ENCODE results near the gene ZNF33A. TPM values are rescaled to one million over a fixed set of nuclear protein-coding genes. Genes with fewer than 3 reads are reported as not detected.
"Not testable (repeated sequence)": the region's sequence is repeated elsewhere in the genome, so short reads cannot be mapped to it uniquely, and the experiment has no call there.

Gene ZNF33A
- polyA plus RNA-seq, 3 donors, result 33.9 to 54.9 (median 49.9) TPM

DNA sequence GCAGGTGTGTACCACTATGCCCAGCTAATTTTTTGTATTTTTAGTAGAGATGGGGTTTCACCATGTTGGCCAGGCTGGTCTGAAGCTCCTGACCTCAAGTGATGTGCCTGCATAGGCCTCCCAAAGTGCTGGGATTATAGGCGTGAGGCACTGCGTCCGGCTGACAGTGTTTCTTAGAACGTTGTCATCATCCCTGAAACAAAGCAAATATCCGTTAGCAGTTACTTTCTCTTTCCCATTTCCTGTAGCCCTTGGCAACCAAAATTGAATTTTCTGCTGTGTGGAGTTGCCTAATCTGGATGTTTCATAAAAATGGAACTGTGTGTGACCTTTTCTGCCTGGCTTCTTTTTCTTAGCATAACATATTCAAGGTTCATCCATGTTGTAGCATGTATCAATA lies 22.4 kb downstream of the ZNF33A start:
- DNase-seq, result no peak

DNA sequence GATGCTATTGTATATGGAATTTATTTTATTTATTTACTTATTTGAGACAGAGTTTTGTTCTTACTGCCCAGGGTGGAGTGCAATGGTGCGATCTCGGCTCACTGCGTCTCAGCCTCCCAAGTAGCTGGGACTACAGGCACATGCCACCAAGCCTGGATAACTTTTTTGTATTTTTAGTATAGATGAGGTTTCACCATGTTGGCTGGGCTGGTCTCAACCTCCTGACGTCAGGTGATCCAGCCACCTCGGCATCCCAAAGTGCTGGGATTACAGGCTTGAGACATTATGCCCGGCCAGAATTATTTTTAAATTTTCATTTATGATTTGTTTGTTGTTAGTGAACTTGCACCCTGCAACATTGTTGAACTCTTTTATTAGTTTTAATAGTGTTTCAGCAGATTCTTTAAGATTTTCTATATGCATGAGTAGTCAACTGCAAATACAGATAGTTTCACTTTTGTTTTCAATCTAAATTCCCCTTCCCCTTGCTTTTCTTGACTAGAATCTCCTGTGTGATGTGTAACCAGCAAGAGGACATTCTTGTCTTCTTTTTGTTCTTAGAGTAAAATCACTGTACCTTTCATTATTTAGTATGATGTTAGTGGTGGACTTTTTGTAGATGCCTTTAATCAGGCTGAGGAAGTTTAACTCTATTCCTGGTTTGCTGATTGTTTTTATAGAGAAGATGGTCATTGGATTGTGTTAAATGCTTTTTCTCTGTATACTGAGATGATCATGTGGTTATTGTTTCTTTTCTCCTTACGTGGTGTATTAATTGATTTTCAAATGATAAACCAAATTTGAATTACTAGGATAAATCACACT lies 27.8 kb downstream of the ZNF33A start:
- no peak for DNase-seq

DNA sequence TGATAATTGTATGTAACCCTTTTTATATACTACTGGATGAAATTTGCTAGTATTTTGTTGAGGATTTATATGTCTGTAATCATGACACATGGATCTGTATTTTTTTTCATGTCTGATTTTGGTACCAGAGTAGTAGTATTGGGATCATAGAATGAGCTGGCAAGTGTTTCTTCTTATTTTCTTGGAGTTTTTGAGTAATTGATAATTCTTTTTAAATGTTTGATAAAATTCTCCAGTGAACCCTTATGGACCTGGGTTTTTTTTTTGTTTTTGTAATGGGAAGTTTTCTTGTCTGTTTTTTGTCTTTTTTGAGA lies 28.4 kb downstream of the ZNF33A start:
- no peak for DNase-seq

DNA sequence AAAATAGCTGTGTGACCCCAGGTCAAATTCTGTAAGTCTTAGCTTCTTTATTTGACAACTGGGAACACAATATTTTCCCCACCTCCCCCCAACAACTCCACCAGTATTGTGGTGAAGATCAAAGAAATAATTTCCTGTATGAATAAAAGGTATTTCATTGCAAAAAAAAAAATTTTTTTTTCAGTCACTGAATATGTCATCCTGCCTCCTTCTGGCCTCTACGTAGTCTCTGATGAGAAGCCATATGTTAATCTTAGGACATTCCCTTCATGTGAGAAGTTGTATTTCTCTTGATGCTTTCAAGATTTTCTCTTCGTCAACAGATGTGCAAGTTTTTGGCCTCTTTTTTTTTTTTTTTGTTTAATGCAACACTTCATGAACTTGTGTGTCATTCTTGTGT lies 33.0 kb downstream of the ZNF33A start:
- DNase-seq, result no peak

- no peak for DNase-seq
Measured at GRCh38 chr10:38045129-38045528, 34.7 kb downstream of the ZNF33A start.

DNA sequence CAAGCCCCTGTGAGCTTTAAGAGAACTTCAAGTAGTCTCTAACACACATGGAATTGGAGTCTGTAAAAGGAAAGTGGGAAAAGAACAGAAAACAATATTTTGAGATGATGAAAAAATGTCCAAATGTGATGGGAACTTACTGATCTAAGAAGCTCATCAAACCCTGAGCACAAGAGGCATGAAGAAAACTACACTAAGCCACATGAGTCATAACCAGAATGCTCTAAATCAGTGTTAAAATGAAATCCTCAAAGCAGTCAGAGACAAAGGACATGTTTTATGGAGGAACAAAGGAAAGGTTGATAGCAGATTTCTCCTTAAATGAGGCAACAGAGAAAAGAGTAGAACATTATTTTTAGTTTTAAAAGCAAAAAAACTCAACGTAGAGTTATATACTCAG lies 37.2 kb downstream of the ZNF33A start:
- no peak for DNase-seq

DNA sequence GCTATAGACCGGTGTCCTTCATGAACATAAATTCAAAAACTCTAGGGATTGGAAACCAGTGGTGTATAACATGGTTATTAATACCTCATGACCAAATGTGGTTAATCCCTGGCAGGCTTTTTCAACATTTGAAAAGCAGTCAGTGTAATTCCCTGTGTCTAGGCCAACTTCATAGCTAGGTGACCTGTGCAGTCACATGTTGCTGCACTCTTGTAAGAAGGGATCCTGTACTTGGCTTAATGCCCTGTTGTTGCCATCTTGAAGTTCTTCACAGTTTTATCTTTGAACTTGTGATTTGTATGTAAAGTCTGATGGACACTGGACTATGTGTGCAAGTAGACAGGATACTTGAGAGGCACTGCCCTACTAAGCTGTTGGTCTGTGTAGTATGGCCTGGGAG lies 39.7 kb downstream of the ZNF33A start:
- no peak for DNase-seq

DNA sequence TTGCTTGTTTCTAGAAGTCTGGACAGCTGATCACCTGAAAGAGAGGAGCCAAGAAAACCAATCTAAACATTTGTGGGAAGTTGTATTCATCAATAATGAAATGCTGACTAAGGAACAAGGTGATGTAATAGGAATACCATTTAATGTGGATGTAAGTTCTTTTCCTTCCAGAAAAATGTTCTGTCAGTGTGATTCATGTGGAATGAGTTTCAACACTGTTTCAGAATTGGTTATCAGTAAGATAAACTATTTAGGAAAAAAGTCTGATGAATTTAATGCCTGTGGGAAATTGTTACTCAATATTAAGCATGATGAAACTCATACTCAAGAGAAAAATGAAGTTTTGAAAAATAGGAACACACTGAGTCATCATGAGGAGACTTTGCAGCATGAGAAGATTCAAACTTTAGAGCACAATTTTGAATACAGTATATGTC lies 43.9 kb downstream of the ZNF33A start:
- no peak for DNase-seq

- DNase-seq, result not testable (repeated sequence)
Measured at GRCh38 chr10:38055274-38055894, 44.9 kb downstream of the ZNF33A start.

DNA sequence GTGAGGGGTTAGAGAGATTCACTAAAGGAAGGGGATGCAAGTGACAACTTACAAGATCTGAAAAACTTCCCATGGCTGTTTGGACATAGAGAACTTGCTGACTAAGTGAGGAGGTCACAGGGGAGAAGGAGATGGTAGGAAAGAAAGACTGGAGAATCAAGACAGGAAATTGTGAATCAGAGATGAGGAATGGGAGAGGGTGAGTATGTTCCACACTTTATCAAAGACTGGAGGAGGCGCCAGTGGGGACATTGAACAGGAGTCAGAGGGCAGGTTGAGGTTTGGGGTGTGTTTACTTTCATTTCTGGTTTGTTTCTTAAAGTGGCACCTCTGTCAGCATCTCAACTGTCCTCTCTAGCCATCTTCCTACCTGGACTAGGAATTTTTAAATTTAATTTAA lies 59.2 kb downstream of the ZNF33A start:
- not testable (repeated sequence) for DNase-seq

DNA sequence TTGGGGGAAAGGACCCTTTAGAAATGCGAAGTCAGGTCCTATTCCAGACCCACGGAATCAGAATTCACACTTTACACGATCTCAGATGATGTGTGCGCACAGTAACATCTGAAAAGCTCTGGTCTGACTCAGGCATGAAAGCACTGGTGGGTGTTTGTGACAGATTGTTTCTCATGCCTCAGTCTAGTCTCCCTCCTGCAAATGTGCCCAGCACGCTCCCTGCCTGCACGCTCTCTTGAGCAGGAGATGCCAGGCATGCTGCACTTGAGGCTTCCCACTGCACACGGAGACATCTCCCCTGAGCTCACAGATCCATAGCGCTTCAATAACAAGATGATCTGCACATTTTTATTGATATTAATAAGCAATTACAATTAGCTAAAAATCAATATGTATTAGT lies 60.0 kb downstream of the ZNF33A start:
- no peak for DNase-seq

- DNase-seq, result no peak
Measured at GRCh38 chr10:38072552-38072951, 62.1 kb downstream of the ZNF33A start.

- DNase-seq, result no peak
Measured at GRCh38 chr10:38076687-38077086, 66.2 kb downstream of the ZNF33A start.

DNA sequence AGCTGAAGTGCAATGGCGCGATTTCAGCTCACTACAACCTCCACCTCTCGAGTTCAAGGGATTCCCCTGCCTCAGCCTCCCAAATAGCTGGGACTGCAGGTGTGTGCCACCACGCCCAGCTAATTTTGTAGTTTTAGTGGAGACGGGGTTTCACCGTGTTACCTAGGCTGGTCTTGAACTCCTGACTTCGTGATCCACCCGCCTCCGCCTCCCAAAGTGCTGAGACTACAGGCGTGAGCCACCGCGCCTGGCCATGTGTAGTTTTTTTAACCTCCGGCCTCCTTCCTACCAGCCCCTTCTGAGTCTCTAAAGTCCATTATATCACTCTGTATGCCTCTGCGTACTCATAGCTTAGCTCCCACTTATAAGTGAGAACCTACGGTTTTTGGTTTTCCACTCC lies 82.8 kb downstream of the ZNF33A start:
- not testable (repeated sequence) for DNase-seq

DNA sequence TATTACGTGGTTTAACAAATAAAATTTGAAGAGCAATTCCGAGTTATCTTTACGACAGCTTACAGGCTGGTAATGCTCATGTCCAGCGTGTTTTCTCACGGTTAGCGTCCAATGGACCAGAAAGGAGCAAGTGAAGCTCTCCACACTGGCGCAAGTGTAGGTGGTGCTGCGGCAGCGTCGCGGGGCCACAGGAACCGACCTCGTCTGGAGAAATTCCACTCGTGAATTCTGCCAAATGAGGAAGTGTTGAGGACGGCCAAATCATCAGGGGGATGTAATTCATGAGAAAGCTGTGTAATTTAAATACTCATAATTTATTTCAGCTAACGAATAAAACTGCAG lies 83.3 kb downstream of the ZNF33A start:
- no peak for DNase-seq

DNA sequence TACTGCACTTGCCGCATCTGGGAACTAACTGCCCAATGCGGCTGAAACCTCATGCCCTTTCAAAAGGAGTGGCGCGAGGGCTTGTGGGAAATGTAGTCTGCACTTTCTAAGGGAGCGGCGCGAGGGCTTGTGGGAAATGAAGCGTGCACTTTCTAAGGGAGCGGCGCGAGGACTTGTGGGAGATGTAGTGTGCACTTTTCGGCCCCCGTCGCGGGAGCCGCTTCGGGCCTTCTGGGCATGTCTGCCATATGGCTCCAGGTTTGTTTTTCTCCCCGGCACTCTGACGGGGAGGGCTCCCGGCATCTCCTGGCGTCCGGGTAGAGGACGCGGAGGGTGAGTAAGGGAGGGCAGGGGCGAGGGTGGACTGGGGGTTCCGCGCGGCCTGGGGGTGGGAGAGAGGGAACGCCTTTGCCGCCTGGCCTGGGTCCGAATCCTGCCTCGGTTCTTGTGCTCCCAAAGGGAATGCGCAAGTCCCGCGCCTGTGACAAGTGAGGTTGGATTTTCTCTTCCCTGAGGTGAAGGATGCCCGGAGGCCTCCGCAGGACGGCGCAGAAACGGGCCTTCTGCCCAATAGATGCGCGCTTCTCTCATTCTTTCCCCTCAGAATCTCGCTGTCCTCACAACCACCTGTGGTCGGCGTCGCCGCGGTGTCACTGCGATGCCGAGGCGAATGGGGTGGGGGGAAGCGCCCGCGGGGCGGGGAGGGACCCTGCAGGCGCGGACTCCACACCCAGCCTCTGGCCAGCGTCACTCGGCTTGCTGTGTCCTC lies 83.9 kb downstream of the ZNF33A start, which contains the start of gene ZNF37A:
Gene ZNF37A (plus strand): TSS at position 180 of the 769 bp plus-strand sequence. CDS start 2,281 bp downstream, outside the sequence.
- peak; percentile 98 for DNase-seq

- no peak for DNase-seq
Measured at GRCh38 chr10:38094927-38095574, 84.6 kb downstream of the ZNF33A start.

- DNase-seq, result peak; percentile 10
Measured at GRCh38 chr10:38102880-38103279, 92.4 kb downstream of the ZNF33A start.

DNA sequence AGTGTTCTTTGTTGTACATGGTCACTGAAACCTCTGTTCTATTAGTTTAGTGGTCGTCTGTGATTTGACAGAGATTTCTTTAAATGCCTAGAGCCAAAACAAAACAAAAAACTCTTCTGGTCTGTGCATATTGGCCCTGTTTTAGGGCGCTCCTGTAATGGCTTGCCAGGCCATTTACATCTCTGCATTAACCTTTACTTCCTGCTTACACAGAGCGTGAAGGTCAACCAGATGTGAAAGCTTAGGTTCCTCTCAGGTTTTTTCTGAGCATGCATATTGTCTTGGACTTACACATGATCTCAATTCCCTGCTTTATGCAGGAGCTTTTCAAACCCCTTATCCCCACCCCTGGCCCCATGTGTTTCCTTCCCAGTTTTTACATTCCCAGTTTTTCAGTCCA lies 93.3 kb downstream of the ZNF33A start:
- no peak for DNase-seq

DNA sequence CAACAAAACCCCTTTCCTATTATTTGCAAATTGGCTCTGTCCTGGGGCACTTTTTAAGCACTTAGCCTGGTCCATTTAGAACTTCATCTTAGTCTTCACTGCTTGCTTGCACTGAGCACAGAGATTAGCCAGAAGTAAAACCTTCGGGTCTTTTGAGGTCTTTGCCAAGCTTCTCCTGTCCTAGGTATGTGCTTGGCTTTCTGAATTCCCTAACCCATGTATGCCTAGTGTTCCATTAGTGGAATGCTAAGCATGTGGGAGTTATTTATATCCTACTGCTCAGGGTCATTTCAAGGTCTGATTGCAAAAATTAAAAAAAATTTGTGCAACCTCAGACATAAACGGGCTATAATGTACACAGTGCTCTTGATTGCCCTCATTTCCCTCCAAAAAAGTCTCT lies 101.7 kb downstream of the ZNF33A start:
- no peak for DNase-seq
